IPS-20b (cell line): ENCODE measurements around the gene PPL.

Experiments
- H3K27ac ChIP-seq: one replicate; pipeline ENCODE4 v1.5.1; 2013; ENCODE audit warnings: low read length
- H3K27me3 ChIP-seq: 2 replicates; pipeline ENCODE4 v1.6.1; 2013; ENCODE audit warnings: mild to moderate bottlenecking, low read length, inconsistent platforms; ENCODE audit not compliant: insufficient read depth
- H3K36me3 ChIP-seq: 2 replicates; pipeline ENCODE4 v1.6.1; 2013; ENCODE audit warnings: low read depth, mild to moderate bottlenecking, inconsistent platforms, low read length, moderate library complexity; ENCODE audit not compliant: insufficient read depth
- H3K4me1 ChIP-seq: 2 replicates; pipeline ENCODE4 v1.6.1; 2013; ENCODE audit warnings: mild to moderate bottlenecking, control low read depth, inconsistent platforms, low read length, moderate library complexity; ENCODE audit not compliant: insufficient read depth
- H3K4me3 ChIP-seq: 2 replicates; pipeline ENCODE4 v1.5.1; 2013; ENCODE audit warnings: mild to moderate bottlenecking, low read length, inconsistent platforms
- H3K9ac ChIP-seq: 2 replicates; pipeline ENCODE4 v1.6.1; 2013; ENCODE audit warnings: low read depth, mild to moderate bottlenecking, inconsistent platforms, low read length, moderate library complexity
- H3K9me3 ChIP-seq: 2 replicates; pipeline ENCODE4 v1.6.1; 2013; ENCODE audit warnings: mild to moderate bottlenecking, low read depth, low read length, inconsistent platforms; ENCODE audit not compliant: insufficient read depth

The PPL gene

DNA sequence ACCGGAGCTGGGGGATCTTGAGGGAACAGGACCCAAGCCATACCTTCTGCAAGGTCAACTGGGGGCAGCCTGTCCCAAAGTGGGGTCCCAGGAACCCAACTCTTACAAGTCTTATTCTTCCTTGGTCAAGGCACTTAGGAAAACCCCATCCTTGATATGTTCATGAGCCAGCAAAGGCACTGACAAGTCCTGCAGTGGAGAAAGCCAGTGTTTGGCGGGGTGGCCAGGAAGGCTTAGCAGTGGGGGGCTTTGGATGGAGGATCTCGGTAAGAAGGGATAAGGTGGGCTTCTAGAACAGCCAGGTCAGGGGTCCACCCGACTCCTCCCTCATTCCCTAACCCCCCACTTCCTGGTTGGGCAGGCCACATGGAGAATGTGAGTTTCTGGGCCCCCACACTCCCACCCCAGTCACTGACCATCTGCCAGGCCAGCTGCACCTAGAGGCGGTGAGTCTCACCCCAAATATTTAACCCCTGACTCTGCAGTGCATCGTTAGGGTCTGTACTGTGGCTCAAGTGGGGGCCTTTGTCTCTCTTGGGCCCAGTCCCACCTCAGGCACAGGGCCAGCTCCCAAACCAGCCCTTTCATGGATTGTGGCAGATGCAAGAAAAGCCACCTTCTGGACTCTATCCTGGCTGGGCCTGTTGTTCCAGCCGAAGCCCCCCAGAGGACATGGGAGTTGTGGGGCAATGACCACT lies 22.3 kb downstream of the PPL start:
- H3K27ac ChIP-seq = no peak overlapping the region
- no peak overlapping the region for H3K9ac ChIP-seq
- no peaks in the 10 kb centered on the region for H3K9me3 ChIP-seq
- no peaks in the 10 kb centered on the region for H3K27me3 ChIP-seq
- H3K4me3 ChIP-seq = no peak overlapping the region
- 0 out of 2 replicates have a peak, but pooled peaks cover 3% of the 10 kb centered on the region for H3K4me1 ChIP-seq
- H3K36me3 ChIP-seq = no peaks in the 10 kb centered on the region

DNA sequence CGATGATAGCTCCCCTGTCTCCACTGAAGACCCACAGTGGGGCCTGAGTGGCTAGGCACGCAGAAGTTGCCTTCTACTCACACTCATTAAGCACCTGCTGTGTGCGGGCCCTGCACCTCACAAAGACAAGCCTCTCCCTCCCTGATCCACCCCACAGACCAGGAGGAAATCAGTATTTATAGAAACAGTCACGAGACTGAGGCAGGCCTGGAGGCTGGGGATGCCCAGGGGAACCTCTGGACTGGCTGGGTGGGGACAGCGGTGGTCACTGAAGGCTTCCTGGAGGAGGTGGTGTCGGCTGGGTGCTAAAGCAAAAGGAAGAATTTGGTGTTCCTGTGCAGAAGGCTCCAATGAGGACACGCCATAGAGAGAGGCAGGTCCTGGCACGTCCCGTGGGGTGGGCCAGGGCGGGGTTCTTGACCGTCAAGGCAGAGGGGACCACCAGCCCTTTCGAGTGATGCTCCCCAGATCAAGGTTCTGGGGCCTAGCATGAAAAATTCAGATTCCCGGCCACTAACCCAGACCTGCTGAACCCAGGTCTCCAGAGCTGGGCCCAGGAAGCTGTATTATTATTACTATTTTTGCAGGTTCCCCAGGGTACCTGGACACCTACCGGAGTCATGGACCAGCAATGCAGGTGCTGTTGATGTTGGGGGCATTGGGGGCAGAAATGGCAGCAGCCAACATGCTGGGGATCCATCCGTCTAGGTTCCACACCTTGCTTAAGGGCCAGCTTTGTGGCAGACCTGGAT lies 23.0 kb downstream of the PPL start:
- Histone ChIP-seq H3K9me3 (no peaks in the 10 kb centered on the region), H3K4me1 (0 out of 2 replicates have a peak, but pooled peaks cover 3% of the 10 kb centered on the region), H3K27me3 (no peaks in the 10 kb centered on the region), H3K4me3 (no peak overlapping the region), H3K27ac (no peak overlapping the region), H3K36me3 (no peaks in the 10 kb centered on the region), H3K9ac (no peak overlapping the region)

DNA sequence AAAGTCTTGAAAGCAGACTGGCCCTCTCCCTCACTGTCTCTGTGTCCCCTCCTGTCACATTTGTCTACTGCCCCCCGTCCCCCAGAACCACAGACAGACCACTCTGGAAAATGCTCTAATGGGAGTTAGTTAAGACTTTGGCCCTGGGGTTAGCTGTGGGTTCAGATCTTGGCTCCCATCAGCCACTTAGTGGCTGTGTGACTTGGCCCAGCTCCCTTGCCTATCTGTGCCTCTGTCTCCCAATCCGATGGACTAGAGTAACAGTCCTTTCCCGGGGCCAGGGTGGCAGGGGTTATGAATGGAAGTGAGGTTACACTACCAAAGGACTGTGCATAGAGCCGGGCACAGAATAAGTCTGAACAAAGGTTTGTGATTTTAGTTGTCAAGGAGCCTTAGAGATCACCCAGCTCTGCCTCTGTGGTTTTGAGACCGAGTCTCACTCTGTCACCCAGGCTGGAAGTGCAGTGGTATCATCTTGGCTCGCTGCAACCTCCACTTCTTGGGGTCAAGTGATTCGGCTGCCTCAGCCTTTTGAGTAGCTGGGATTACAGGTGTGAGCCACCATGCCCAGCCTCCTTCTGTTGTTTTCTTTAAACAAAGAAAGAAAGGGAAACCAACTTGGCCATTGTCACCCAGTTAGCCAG lies 23.7 kb downstream of the PPL start:
- Histone ChIP-seq H3K9ac (no peak overlapping the region), H3K36me3 (no peaks in the 10 kb centered on the region), H3K27me3 (no peaks in the 10 kb centered on the region), H3K4me1 (no peaks in the 10 kb centered on the region), H3K9me3 (no peaks in the 10 kb centered on the region), H3K4me3 (no peak overlapping the region), H3K27ac (no peak overlapping the region)

DNA sequence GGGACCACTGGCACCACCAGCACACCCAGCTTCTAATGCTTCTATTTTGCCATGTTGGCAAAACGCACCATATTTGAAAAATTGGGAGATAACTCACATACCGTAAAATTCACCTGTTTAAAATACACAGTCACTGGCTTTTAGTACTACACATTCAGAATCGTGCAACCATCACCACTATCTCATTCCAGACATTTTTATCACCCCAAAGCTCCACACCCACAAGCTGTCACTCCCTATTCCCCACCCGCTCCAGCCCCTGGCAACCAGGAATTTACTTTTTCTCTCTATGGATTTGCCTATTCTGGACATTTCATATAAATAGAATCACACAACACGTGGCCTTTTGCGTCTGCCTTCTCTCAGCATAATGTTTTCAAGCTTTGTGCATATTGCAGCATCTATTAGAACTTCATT lies 25.0 kb downstream of the PPL start:
- no peak overlapping the region for H3K4me3 ChIP-seq
- H3K27me3 ChIP-seq = no peaks in the 10 kb centered on the region
- no peak overlapping the region for H3K27ac ChIP-seq
- no peaks in the 10 kb centered on the region for H3K4me1 ChIP-seq
- H3K9me3 ChIP-seq = no peaks in the 10 kb centered on the region
- H3K9ac ChIP-seq = no peak overlapping the region
- H3K36me3 ChIP-seq = no peaks in the 10 kb centered on the region

DNA sequence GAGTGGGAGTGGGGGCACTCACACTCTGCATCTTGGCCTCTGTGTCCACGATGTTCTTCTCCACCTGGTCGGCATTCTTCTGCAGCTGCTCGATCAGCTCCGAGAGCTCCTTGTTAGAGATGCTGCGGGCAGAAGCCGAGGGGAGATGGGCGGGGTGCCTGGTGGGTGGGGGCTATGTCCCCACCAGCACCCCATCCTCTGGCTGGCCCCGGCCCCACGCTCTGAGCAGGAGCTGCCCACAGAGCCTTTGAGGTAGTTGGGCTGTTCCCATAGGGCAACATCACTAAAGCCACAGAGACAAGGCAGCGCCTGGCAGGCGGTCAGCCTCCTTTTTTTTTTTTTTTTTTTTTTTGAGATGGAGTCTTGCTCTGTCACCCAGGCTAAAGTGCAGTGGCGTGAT lies 26.1 kb downstream of the PPL start:
- H3K4me1 ChIP-seq = no peaks in the 10 kb centered on the region
- no peaks in the 10 kb centered on the region for H3K27me3 ChIP-seq
- H3K27ac ChIP-seq = no peak overlapping the region
- H3K4me3 ChIP-seq = no peak overlapping the region
- H3K9me3 ChIP-seq = no peaks in the 10 kb centered on the region
- no peaks in the 10 kb centered on the region for H3K36me3 ChIP-seq
- no peak overlapping the region for H3K9ac ChIP-seq

DNA sequence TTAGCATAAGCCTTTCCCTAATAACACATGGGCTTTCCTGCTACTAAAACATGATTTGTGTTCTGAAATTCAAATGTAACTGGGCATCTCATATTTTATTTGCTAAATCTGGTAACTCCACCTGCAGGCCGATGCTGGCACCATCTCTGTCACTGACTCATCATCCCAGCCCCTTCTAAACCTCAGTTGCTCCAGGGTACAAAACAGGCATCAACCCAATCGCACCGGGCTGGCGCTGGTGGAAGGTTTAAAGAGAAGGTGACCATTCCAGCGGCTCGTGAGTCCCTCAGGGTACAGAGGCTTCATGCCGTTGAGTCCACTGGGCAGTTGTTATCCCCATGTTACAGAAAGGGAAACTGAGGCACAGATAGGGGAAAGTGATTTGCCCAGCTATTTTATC lies 27.1 kb downstream of the PPL start:
- H3K4me1 ChIP-seq = no peaks in the 10 kb centered on the region
- no peak overlapping the region for H3K4me3 ChIP-seq
- H3K9ac ChIP-seq = no peak overlapping the region
- no peaks in the 10 kb centered on the region for H3K36me3 ChIP-seq
- H3K9me3 ChIP-seq = no peaks in the 10 kb centered on the region
- H3K27ac ChIP-seq = no peak overlapping the region
- H3K27me3 ChIP-seq = no peaks in the 10 kb centered on the region

DNA sequence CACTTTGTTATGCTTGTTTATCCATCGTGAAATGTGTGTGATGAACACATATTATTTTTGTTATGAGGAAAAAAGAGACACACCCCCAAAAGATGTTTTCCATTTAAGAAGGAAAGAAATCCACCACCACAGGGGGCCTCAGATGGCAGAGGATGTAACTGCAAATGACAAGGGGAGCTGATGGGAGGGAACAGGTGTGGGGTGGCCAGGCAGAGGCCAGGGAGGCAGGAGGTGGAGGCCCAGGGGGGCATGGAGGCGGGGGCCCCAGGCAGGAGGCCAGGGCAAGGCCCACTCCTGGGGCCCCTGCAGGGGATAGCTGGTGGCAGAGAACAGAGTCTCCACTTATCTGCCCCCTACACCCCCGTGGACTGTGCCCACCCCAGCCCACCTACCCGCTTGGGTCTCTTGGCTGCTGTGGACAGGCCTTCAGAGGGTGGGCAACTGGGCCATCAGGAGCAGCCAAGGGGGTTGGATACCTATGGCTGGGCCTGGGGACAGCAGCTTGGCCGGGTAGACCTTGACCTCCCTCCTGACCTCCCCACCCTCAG lies 28.0 kb downstream of the PPL start:
- Histone ChIP-seq H3K27ac (no peak overlapping the region), H3K4me3 (no peak overlapping the region), H3K36me3 (no peaks in the 10 kb centered on the region), H3K9ac (no peak overlapping the region), H3K27me3 (no peaks in the 10 kb centered on the region), H3K9me3 (no peaks in the 10 kb centered on the region), H3K4me1 (no peaks in the 10 kb centered on the region)

DNA sequence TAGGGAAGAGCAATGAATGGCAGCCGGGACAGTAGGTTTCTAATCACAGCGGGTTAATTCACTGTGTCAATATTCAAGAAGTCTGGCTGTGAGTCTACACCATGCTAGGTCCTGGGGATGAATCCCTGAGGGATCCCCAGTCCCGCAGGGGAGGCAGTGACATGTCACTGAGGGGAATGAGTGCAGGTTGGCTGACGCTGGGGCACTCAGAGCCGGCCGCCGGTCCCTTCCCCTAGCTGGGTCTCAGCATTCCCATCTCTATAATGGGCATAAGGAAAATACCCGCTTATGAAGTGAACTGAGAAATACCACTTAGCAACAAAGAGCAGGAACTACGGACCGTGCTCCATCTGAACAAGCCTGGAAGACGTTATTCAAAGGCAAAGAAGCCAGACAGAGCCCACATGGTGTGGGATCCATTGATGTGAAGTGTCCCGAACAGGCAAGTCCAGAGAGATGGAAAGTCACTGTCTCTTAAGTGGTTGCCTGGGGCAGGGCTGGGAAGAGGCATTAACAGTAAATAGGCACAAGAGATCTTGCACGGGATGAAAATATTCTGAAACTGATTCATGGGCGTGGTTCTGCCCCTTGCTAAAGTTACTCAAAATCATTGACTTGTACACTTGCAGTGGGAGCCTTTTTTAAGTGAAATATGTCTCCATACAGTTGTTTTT lies 31.9 kb downstream of the PPL start:
- Histone ChIP-seq H3K9ac (no peak overlapping the region), H3K27me3 (no peaks in the 10 kb centered on the region), H3K36me3 (no peaks in the 10 kb centered on the region; the same call in 1 of the 2 replicates), H3K4me3 (no peak overlapping the region), H3K27ac (no peak overlapping the region), H3K4me1 (no peaks in the 10 kb centered on the region), H3K9me3 (no peaks in the 10 kb centered on the region)

DNA sequence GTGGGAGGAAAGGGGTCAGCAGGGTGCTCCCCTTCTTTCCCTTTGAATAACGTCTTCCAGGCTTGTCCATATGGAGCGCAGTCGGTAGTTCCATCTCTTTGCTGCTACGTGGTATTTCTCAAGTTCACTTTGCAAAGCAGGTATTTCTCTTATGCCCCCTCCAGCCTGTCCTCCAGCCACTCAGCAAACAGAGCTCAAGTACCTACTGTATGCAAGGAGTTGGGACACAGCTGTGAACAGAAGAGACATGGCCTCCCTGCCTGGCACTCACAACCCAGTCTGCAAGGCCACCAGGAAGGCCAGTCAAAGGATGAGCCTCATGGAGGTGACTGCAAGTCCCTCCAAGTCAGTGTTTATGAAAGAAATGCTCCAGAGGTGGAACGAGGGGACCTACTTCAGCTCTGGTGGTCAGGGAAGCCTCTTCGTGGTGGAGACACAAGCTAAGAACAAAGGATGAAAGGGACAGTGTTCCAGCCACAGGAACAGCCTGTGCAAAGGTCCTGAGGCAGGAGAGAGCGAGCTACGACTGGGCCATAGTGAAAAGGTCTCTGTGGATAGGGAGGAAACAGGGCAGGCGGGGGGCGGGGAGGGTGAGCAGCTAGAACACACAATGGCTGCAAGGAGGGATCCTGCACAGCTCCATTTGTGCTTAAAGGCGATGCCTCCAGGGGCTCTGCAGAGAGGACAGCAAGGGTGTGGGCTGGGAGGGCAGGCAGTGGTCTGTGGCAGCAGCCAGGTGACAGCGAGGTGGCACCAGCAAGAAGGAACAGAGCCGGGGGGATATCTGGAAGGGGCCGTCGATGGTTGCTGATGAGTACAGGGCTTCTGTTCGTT lies 32.6 kb downstream of the PPL start:
- Histone ChIP-seq H3K36me3 (no peaks in the 10 kb centered on the region; the same call in 1 of the 2 replicates), H3K9me3 (no peaks in the 10 kb centered on the region), H3K27me3 (no peaks in the 10 kb centered on the region), H3K4me1 (no peaks in the 10 kb centered on the region), H3K9ac (no peak overlapping the region), H3K4me3 (no peak overlapping the region), H3K27ac (no peak overlapping the region)

DNA sequence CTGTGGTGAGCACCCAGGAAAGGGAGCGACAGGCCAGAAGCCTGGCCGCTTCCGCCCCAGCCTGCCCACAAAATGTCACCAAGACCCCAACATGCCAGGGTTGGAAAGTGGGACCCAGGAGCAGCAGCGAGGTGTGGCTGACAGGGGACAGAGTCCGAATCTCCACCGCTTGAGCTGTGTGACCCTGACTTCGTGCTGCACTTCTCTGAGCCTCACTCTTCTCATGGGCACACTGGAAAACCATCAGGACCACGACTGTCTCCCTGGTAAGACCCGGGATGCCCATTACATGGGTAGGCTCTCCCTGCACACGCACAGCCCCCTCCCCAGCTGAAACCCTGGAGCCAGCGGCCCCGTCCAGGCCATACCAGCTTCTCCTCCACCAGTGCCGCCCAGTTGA lies 34.9 kb downstream of the PPL start:
- Histone ChIP-seq H3K36me3 (peaks cover 9% of the 10 kb centered on the region), H3K4me1 (no peaks in the 10 kb centered on the region), H3K9ac (no peak overlapping the region), H3K27ac (no peak overlapping the region), H3K9me3 (no peaks in the 10 kb centered on the region), H3K27me3 (no peaks in the 10 kb centered on the region), H3K4me3 (no peak overlapping the region)

DNA sequence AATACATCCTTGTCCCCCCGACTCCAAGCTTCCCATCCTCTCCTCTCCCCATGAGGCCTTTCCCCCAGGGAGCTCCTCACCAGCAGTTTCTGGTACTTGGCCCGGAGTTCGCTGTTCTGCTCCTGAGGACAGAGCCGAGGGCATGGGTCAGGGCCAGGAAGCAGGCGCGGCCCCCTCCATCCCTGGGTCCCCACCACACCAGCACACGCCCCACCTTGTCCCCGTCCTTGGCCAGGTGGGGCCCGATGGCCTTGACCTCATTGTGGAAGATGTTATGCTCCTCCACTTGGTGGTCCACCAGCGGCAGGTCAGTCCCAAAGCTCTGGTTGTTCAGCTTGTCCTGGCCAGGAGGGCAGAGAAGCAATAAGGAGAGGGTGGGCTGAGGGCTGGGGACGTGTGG lies 36.2 kb downstream of the PPL start:
- H3K27ac ChIP-seq = no peak overlapping the region
- H3K4me1 ChIP-seq = no peaks in the 10 kb centered on the region
- no peaks in the 10 kb centered on the region for H3K27me3 ChIP-seq
- H3K36me3 ChIP-seq = peaks cover 13% of the 10 kb centered on the region
- H3K9ac ChIP-seq = no peak overlapping the region
- H3K9me3 ChIP-seq = no peaks in the 10 kb centered on the region
- H3K4me3 ChIP-seq = no peak overlapping the region
